Transverse colon (tissue), 4 donors: Measurements from ENCODE around the gene DHX40.

Experiments
- CTCF ChIP-seq, 5 experiments: fragments of 200-600 bp in 3 of 5; fragments of 450-650 bp in 2 of 5; sonication (generic) in 3 of 5; IDR thresholded peaks; 1 replicate in 2 of 5; 2 replicates in 3 of 5; pipeline ENCODE4 v1.5.1; 2016 to 2017; ENCODE audit warnings: antibody characterized with exemption in 5 of 5, inconsistent platforms in 3 of 5, mild to moderate bottlenecking in 2 of 5, moderate library complexity in 1 of 5
- EP300 ChIP-seq: sonication (generic); formaldehyde crosslinking; IDR thresholded peaks from one replicate; pipeline ENCODE4 v1.6.1; 2017; ENCODE audit warnings: antibody characterized with exemption, low read depth
- POLR2A ChIP-seq: fragments of 450-650 bp; IDR thresholded peaks from one replicate; pipeline ENCODE4 v1.6.1; 2016; ENCODE audit warnings: antibody characterized with exemption, mild to moderate bottlenecking, moderate library complexity
- POLR2AphosphoS5 ChIP-seq, 3 donors: sonication (generic); formaldehyde crosslinking; IDR thresholded peaks; one replicate each; pipeline ENCODE4 v1.6.1; 2016; ENCODE audit warnings: antibody characterized with exemption in 3 of 3

GRCh38 chr17:59516451-59516850 is 49.0 kb upstream of the DHX40 start:
- no peak for TF ChIP-seq CTCF (IDR thresholded peaks at IDR 0.05)
- TF ChIP-seq POLR2A, result no peak
- TF ChIP-seq POLR2AphosphoS5 (IDR thresholded peaks at IDR 0.05), result no peak
- no peak for TF ChIP-seq EP300
